HepG2 (cell line): Measurements from ENCODE around the gene TMEM87B. TPM values are rescaled to one million over a fixed set of nuclear protein-coding genes. Genes with fewer than 3 reads are reported as not detected.

Source experiments
- JUN ChIP-seq: sonication (generic); formaldehyde crosslinking; IDR thresholded peaks from 2 replicates; pipeline ENCODE4 v1.4.0; 2020; ENCODE audit warnings: mild to moderate bottlenecking, missing genetic modification reagents
- MBNL3 ChIP-seq: fragments of 250-450 bp; sonication (Bioruptor Pico); conservative IDR thresholded peaks from 2 replicates; pipeline ENCODE4 v1.8.0; 2022; ENCODE audit warnings: mild to moderate bottlenecking, inconsistent platforms
- MTA3 ChIP-seq: sonication (generic); formaldehyde crosslinking; IDR thresholded peaks from 2 replicates; pipeline ENCODE4 v1.4.0; 2020; ENCODE audit warnings: missing genetic modification reagents
- NAIF1 ChIP-seq: sonication (generic); formaldehyde crosslinking; IDR thresholded peaks from 2 replicates; pipeline ENCODE4 v1.5.0; 2020; ENCODE audit warnings: mild to moderate bottlenecking, missing genetic modification reagents, borderline replicate concordance
- NFATC3 ChIP-seq: sonication (generic); formaldehyde crosslinking; IDR thresholded peaks from 2 replicates; pipeline ENCODE4 v1.5.1; 2020; ENCODE audit warnings: mild to moderate bottlenecking, missing genetic modification reagents
- NFIC ChIP-seq: IDR thresholded peaks from 2 replicates; pipeline ENCODE4 v1.6.1; 2012; ENCODE audit warnings: mild to moderate bottlenecking, low read length, inconsistent platforms
- NPAS2 ChIP-seq: sonication (generic); formaldehyde crosslinking; IDR thresholded peaks from 2 replicates; pipeline ENCODE4 v1.8.0; 2022; ENCODE audit warnings: mild to moderate bottlenecking, missing genetic modification reagents, borderline replicate concordance
- NR2F2 ChIP-seq: IDR thresholded peaks from 2 replicates; pipeline ENCODE4 v1.6.1; 2012; ENCODE audit warnings: low read depth, inconsistent platforms, borderline replicate concordance
- PRDM10 ChIP-seq: sonication (generic); formaldehyde crosslinking; IDR thresholded peaks from 2 replicates; pipeline ENCODE4 v1.4.0; 2020; ENCODE audit warnings: low read depth, missing genetic modification reagents
- RFXANK ChIP-seq: IDR thresholded peaks from 2 replicates; pipeline ENCODE4 v1.6.1; 2016
- SIN3B ChIP-seq: fragments of 150-350 bp; IDR thresholded peaks from 2 replicates; pipeline ENCODE4 v1.6.1; 2014; ENCODE audit warnings: low read length
- UBTF ChIP-seq: sonication (generic); formaldehyde crosslinking; IDR thresholded peaks from 2 replicates; pipeline ENCODE4 v1.4.0; 2020; ENCODE audit warnings: mild to moderate bottlenecking, missing genetic modification reagents
- XRCC5 ChIP-seq: fragments of 200-400 bp; formaldehyde crosslinking; optimal IDR thresholded peaks from 2 replicates; pipeline ENCODE3; 2017; ENCODE audit warnings: mild to moderate bottlenecking, low read length
- ZHX2 ChIP-seq, 2 experiments: sonication (generic) in 1 of 2; formaldehyde crosslinking in 1 of 2; IDR thresholded peaks; 2 replicates each; pipeline versions ENCODE4 v1.6.1 to v1.9.0; 2014 to 2022; ENCODE audit warnings: antibody characterized with exemption in 1 of 2, borderline replicate concordance in 1 of 2, inconsistent platforms in 1 of 2, low read depth in 1 of 2, missing genetic modification reagents in 1 of 2
- ZNF124 ChIP-seq: sonication (generic); formaldehyde crosslinking; IDR thresholded peaks from 2 replicates; pipeline ENCODE4 v1.4.0; 2020; ENCODE audit warnings: missing genetic modification reagents
- ZNF30 ChIP-seq: sonication (generic); formaldehyde crosslinking; IDR thresholded peaks from 2 replicates; pipeline ENCODE4 v1.5.0; 2020; ENCODE audit warnings: mild to moderate bottlenecking, missing genetic modification reagents
- ZNF33B ChIP-seq: sonication (generic); formaldehyde crosslinking; IDR thresholded peaks from 2 replicates; pipeline ENCODE4 v1.5.1; 2020; ENCODE audit warnings: mild to moderate bottlenecking, missing genetic modification reagents
- ZNF460 ChIP-seq: sonication (generic); formaldehyde crosslinking; IDR thresholded peaks from 2 replicates; pipeline ENCODE4 v1.5.1; 2020; ENCODE audit warnings: missing genetic modification reagents, mild to moderate bottlenecking, borderline replicate concordance
- ZNF747 ChIP-seq: sonication (generic); formaldehyde crosslinking; IDR thresholded peaks from 2 replicates; pipeline ENCODE4 v1.8.1; 2023; ENCODE audit warnings: missing genetic modification reagents, mild to moderate bottlenecking, borderline replicate concordance
- polyA plus RNA-seq, 8 experiments: library from polyadenylated mRNA; depleted of rRNA in 3 of 8; stranded (reverse) in 7 of 8; unstranded in 1 of 8; fragments of >200 nt; fragmentation: Illumina TruSeq in 4 of 8; extraction: Trizol in 4 of 8; gene quantifications; 2 replicates each; pipeline versions ENCODE4 v1.2.1 to v1.2.3, GENCODE V29; 2011 to 2016; ENCODE audit warnings: low read depth in 4 of 8, missing spikeins in 1 of 8, mixed read lengths in 1 of 8; ENCODE audit not compliant: insufficient read depth in 1 of 8
- total RNA-seq, 5 experiments: library from RNA; depleted of rRNA; stranded (reverse); fragments of >200 nt; fragmentation: Illumina TruSeq; extraction: Trizol; gene quantifications; 2 replicates each; pipeline ENCODE4 v1.2.3, GENCODE V29; 2016; ENCODE audit warnings: low read depth in 1 of 5

TMEM87B gene
- total and polyA plus RNA-seq, 2 of the 13 experiments (the other 11 are each of a cell fraction or from before 2014, with no cell fraction given), result 15.1 to 16.2 TPM

- TF ChIP-seq UBTF (CRISPR knock-in tag) (no peak), NPAS2 (CRISPR knock-in tag) (0 out of 2 replicates have a peak, but pooled peaks have one; percentile 62), ZNF33B (CRISPR knock-in tag) (no peak), NFATC3 (CRISPR knock-in tag) (no peak), ZNF747 (no peak), RFXANK (CRISPR knock-in tag) (no peak), XRCC5 (no peak), NR2F2 (0 out of 2 replicates have a peak, but pooled peaks have one; percentile 23), ZNF30 (CRISPR knock-in tag) (no peak), JUN (CRISPR knock-in tag) (no peak), MTA3 (CRISPR knock-in tag) (no peak), MBNL3 (CRISPR knock-in tag) (no peak), ZNF460 (CRISPR knock-in tag) (no peak), NFIC (no peak), ZHX2 (IDR thresholded peaks at IDR 0.05; ENCODE audit: low read depth) (no peak), ZHX2 (CRISPR knock-in tag; IDR thresholded peaks at IDR 0.05; ENCODE audit: borderline replicate concordance) (no peak), SIN3B (no peak), PRDM10 (CRISPR knock-in tag) (peak; percentile 85; the same call in 1 of the 2 replicates), ZNF124 (CRISPR knock-in tag) (no peak), NAIF1 (CRISPR knock-in tag) (no peak)
Observed at GRCh38 chr2:112137516-112138158, 82.6 kb downstream of the TMEM87B start (continued).
